HEK293T (cell line): ENCODE data around the gene CLDN9.

Experiments
- CTCF ChIA-PET: fragments of 350-600 bp; formaldehyde crosslinking; extraction: SDS; loops from one replicate; lab custom pipeline; 2021; ENCODE audit warnings: antibody characterized with exemption, inconsistent platforms; lab: Yijun Ruan, JAX
- POLR2A ChIA-PET: fragments of 350-600 bp; formaldehyde crosslinking; extraction: SDS; loops from one replicate; lab custom pipeline; 2020; ENCODE audit warnings: antibody characterized with exemption, inconsistent platforms; lab: Yijun Ruan, JAX
- DNase-seq: peaks from one replicate; pipeline ENCODE4 v3.0.0; 2012; ENCODE audit warnings: mixed read lengths; ENCODE audit errors: extremely low spot score
- ARNT ChIP-seq: fragments of 450-650 bp; IDR thresholded peaks from 2 replicates; pipeline ENCODE4 v1.6.1; 2017; ENCODE audit warnings: mild to moderate bottlenecking
- BHLHE40 ChIP-seq: fragments of 450-650 bp; IDR thresholded peaks from 2 replicates; pipeline ENCODE4 v1.6.1; 2016; ENCODE audit warnings: mild to moderate bottlenecking, moderate library complexity, borderline replicate concordance
- CTBP1 ChIP-seq: fragments of 450-650 bp; IDR thresholded peaks from 2 replicates; pipeline ENCODE4 v1.6.1; 2016; ENCODE audit warnings: borderline replicate concordance
- ELF4 ChIP-seq: fragments of 450-650 bp; IDR thresholded peaks from 2 replicates; pipeline ENCODE4 v1.6.1; 2017; ENCODE audit warnings: antibody characterized with exemption
- FOXA1 ChIP-seq: fragments of 450-650 bp; IDR thresholded peaks from 2 replicates; pipeline ENCODE4 v1.6.1; 2016; ENCODE audit warnings: mild to moderate bottlenecking
- FOXK2 ChIP-seq: fragments of 450-650 bp; IDR thresholded peaks from 2 replicates; pipeline ENCODE4 v1.6.1; 2016; ENCODE audit warnings: mild to moderate bottlenecking
- FOXM1 ChIP-seq: fragments of 450-650 bp; IDR thresholded peaks from 2 replicates; pipeline ENCODE4 v1.6.1; 2017; ENCODE audit warnings: mild to moderate bottlenecking, borderline replicate concordance
- HDGF ChIP-seq: fragments of 450-650 bp; IDR thresholded peaks from 2 replicates; pipeline ENCODE4 v1.6.1; 2017; ENCODE audit warnings: antibody characterized with exemption, borderline replicate concordance
- L3MBTL2 ChIP-seq: fragments of 450-650 bp; conservative IDR thresholded peaks from 2 replicates; pipeline ENCODE4 v1.6.1; 2016; ENCODE audit warnings: mild to moderate bottlenecking
- LEF1 ChIP-seq: fragments of 450-650 bp; IDR thresholded peaks from 2 replicates; pipeline ENCODE4 v1.6.1; 2017; ENCODE audit warnings: mild to moderate bottlenecking, borderline replicate concordance
- NFRKB ChIP-seq: fragments of 450-650 bp; IDR thresholded peaks from 2 replicates; pipeline ENCODE4 v1.6.1; 2016; ENCODE audit warnings: mild to moderate bottlenecking, moderate library complexity
- SP1 ChIP-seq: fragments of 450-650 bp; IDR thresholded peaks from 2 replicates; pipeline ENCODE4 v1.6.1; 2017
- SUZ12 ChIP-seq: fragments of 450-650 bp; IDR thresholded peaks from 2 replicates; pipeline ENCODE4 v1.6.1; 2016; ENCODE audit warnings: mild to moderate bottlenecking
- TARDBP ChIP-seq: fragments of 450-650 bp; IDR thresholded peaks from 2 replicates; pipeline ENCODE4 v1.6.1; 2016
- ZNF384 ChIP-seq: fragments of 450-650 bp; IDR thresholded peaks from 2 replicates; pipeline ENCODE4 v1.6.1; 2016
- TF ChIP-seq, protein P1 (sequence below): fragments of 450-650 bp; IDR thresholded peaks from 2 replicates; pipeline ENCODE4 v1.6.1; 2016

The CLDN9 gene

DNA sequence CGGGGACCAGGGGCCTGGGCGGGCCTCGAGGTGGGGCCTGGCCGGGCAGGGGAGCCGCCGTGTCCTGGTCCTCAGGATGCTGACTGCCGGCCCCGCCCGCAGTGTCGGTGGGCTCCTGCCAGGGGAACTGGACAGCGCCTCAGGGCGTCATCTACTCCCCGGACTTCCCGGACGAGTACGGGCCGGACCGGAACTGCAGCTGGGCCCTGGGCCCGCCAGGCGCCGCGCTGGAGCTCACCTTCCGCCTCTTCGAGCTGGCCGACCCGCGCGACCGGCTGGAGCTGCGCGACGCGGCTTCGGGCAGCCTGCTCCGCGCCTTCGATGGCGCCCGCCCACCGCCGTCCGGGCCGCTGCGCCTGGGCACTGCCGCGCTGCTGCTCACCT lies 45.9 kb upstream of the CLDN9 start:
- no peak for DNase-seq
- TF ChIP-seq CTBP1 (no peak), LEF1 (no peak), BHLHE40 (no peak), SUZ12 (no peak), FOXA1 (no peak), SP1 (no peak), NFRKB (no peak), ELF4 (no peak), FOXK2 (no peak), L3MBTL2 (no peak), TARDBP (no peak), FOXM1 (no peak), ARNT (no peak), HDGF (no peak), ZNF384 (no peak)
- TF ChIP-seq, protein P1, sequence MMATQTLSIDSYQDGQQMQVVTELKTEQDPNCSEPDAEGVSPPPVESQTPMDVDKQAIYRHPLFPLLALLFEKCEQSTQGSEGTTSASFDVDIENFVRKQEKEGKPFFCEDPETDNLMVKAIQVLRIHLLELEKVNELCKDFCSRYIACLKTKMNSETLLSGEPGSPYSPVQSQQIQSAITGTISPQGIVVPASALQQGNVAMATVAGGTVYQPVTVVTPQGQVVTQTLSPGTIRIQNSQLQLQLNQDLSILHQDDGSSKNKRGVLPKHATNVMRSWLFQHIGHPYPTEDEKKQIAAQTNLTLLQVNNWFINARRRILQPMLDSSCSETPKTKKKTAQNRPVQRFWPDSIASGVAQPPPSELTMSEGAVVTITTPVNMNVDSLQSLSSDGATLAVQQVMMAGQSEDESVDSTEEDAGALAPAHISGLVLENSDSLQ, result no peak
- ChIA-PET CTCF (no interaction called here), POLR2A (interaction anchor here (0.6 to 1.6 kb wide), 2 partner anchors 14 to 58 kb away, joined by 3 to 12 read pairs; partner anchors contain the start of gene PKMYT1)

DNA sequence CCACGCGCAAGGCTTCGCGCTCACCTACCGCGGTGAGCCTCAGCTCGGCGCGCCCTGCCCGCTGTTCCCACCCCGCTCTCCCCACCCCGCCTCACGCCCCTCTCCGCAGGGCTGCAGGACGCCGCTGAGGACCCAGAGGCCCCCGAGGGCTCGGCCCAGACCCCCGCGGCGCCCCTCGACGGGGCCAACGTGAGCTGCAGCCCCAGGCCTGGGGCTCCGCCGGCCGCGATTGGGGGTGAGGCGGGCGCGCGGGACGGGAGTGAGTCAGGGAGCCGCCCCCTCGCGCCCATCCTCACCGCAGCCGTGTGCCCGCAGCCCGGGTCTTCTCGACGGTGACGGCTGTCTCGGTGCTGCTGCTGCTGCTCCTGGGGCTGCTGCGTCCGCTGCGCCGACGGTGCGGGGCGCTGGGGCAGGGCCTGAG lies 45.5 kb upstream of the CLDN9 start:
- DNase-seq, result no peak
- ChIA-PET CTCF (no interaction called here), POLR2A (interaction anchor here (0.6 to 1.6 kb wide), 2 partner anchors 13 to 58 kb away, joined by 3 to 12 read pairs; partner anchors contain the start of gene PKMYT1)
- no peak for TF ChIP-seq ELF4
- TF ChIP-seq FOXM1, result no peak
- no peak for TF ChIP-seq ZNF384
- TF ChIP-seq SP1, result no peak
- TF ChIP-seq TARDBP, result no peak
- no peak for TF ChIP-seq NFRKB
- TF ChIP-seq HDGF, result no peak
- TF ChIP-seq FOXK2, result no peak

DNA sequence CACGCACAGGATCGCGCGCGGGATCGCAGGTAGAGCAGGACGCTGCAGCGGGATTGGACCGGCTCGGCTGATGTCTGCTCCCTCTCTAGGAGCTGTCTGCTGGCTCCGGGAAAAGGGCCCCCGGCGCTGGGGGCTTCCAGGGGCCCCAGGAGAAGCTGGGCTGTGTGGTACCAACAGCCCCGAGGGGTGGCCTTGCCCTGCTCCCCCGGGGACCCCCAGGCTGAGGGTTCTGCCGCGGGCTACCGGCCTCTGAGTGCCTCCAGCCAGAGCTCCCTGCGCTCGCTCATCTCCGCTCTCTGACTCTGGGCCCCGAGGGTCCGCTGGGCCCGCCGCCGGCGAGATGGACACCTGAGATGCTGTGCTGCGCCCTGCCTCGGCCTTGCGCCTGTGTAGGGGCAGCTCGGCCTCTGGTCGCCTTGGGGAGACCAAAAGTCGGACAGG lies 45.0 kb upstream of the CLDN9 start:
- POLR2A ChIA-PET, result interaction anchor here (1.6 kb wide), 1 partner anchor 13 kb away, joined by 12 read pairs; the partner anchor contains the start of gene PKMYT1

DNA sequence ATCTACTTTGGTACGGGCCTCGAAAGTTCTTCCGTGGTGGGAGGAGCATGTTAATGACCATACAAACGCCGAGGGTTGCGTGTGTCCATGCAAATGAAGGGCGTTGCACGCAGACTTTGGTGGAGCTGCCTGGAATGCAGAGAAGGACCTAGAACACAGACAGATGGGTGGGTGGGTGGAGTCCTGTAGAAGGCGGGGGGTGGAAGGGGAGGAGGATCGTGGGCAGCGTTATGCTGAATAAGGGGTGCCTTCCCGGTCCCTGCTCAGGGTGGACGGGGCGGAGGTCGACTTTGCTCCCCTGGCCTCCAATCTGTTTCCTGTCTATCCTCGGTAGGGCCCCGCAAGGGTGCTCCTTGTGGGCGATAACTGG lies 44.4 kb upstream of the CLDN9 start:
- ChIA-PET POLR2A (interaction anchor here (1.6 kb wide), 1 partner anchor 12 kb away, joined by 12 read pairs; the partner anchor contains the start of gene PKMYT1), CTCF (no interaction called here)
- DNase-seq, result no peak
- TF ChIP-seq BHLHE40, result no peak
- TF ChIP-seq ELF4, result no peak
- no peak for TF ChIP-seq CTBP1
- no peak for TF ChIP-seq HDGF
- TF ChIP-seq ZNF384, result no peak
- no peak for TF ChIP-seq SUZ12
- TF ChIP-seq FOXA1, result no peak
- TF ChIP-seq TARDBP, result no peak
- no peak for TF ChIP-seq ARNT
- TF ChIP-seq FOXK2, result no peak
- TF ChIP-seq, protein P1, result no peak
- TF ChIP-seq LEF1, result no peak
- TF ChIP-seq NFRKB, result no peak
- no peak for TF ChIP-seq L3MBTL2

More for the DNA sequence above, 45.0 kb upstream of the CLDN9 start:
- CTCF ChIA-PET, result no interaction called here
- TF ChIP-seq HDGF (no peak), TARDBP (no peak), FOXK2 (no peak), ELF4 (no peak), L3MBTL2 (no peak), FOXM1 (no peak), LEF1 (no peak), FOXA1 (no peak), CTBP1 (no peak), ARNT (no peak), SP1 (no peak), BHLHE40 (no peak), SUZ12 (no peak), ZNF384 (no peak), NFRKB (no peak)
- TF ChIP-seq, protein P1, result no peak
- DNase-seq, result no peak

DNA sequence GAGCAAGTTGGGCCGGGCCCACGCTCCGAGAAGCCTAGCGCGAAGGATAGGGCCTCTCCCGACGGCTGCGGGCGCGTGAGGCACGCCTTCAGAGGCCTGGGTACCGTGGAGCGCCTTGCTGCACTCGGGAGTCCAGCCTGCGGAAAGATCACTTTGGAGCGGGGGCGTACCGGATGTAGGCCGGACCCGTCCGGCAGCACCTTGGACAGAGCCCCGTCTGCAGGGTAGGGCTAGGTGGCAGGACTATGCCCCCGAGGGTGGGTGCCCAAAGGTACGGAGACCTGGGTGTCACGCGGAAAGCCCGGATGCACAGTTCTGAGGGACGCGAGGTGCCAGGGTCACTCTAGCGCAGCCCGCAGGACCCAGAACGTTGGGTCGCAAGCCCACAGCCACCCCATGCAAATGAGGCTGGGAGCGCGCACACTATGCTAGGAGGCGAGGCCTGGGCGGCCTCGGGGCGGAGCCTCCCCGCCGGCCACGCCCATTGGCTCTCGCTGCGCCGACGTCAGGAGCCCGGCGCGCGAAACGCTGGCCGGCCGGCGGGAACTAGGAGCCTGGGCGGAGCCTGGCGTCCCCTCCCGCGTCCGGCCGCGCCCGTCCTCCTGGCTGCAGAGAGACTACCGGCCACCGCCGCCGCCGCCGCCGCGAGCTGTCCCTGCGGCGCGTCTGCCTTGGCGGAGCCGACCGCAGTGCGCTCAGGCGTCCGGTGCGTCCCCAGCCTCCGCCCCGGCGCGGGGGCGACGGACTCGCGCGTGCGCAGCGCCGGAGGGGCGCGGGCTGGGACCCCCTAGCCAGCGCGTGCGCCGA lies 43.8 kb upstream of the CLDN9 start, which contains the start of gene PAQR4:
PAQR4 (plus strand) TSS at position 611 of the 807 bp plus-strand sequence. CDS start 327 bp downstream, outside the sequence.
- TF ChIP-seq ARNT (0 out of 2 replicates have a peak, but pooled peaks have one; percentile 36), FOXK2 (no peak), L3MBTL2 (no peak), ELF4 (no peak), CTBP1 (no peak), FOXM1 (0 out of 2 replicates have a peak, but pooled peaks have one; percentile 22), HDGF (peak; percentile 89)
- DNase-seq, result peak; percentile 92
- CTCF ChIA-PET, result no interaction called here
- POLR2A ChIA-PET, result interaction anchor here (1.3 to 2.0 kb wide), 3 partner anchors 12 to 51 kb away, joined by 6 to 40 read pairs (median 8); partner anchors contain the start of genes PKMYT1 and TNFRSF12A
